HepG2 (cell line): ENCODE measurements around the gene TACC2. TPM values are rescaled to one million over a fixed set of nuclear protein-coding genes. Genes with fewer than 3 reads are reported as not detected.
A peak's percentile ranks its signal among the peaks of the same experiment; 100 is the strongest.

Experiments used
- KLF16 ChIP-seq, 2 experiments: sonication (generic) in 1 of 2; formaldehyde crosslinking in 1 of 2; IDR thresholded peaks; 2 replicates each; pipeline versions ENCODE4 v1.6.1 to v1.8.0; 2016 to 2023; ENCODE audit warnings: missing genetic modification reagents in 2 of 2, missing compliant biosample characterization in 1 of 2
- SMAD1 ChIP-seq: sonication (generic); formaldehyde crosslinking; IDR thresholded peaks from 2 replicates; pipeline ENCODE4 v1.4.0; 2020; ENCODE audit warnings: missing genetic modification reagents, low read depth, mild to moderate bottlenecking, borderline replicate concordance
- SNAPC2 ChIP-seq: sonication (generic); formaldehyde crosslinking; IDR thresholded peaks from 2 replicates; pipeline ENCODE4 v1.8.1; 2022; ENCODE audit warnings: mild to moderate bottlenecking, missing genetic modification reagents
- TSC22D2 ChIP-seq: sonication (generic); formaldehyde crosslinking; IDR thresholded peaks from 2 replicates; pipeline ENCODE4 v1.5.1; 2020; ENCODE audit warnings: missing genetic modification reagents, mild to moderate bottlenecking, borderline replicate concordance
- ZFX ChIP-seq: sonication (generic); formaldehyde crosslinking; IDR thresholded peaks from 2 replicates; pipeline ENCODE4 v1.4.0; 2020; ENCODE audit warnings: mild to moderate bottlenecking, low read depth, missing genetic modification reagents, moderate library complexity
- ZFYVE20 ChIP-seq: sonication (generic); formaldehyde crosslinking; IDR thresholded peaks from 2 replicates; pipeline ENCODE4 v1.8.0; 2023; ENCODE audit warnings: low read depth, mild to moderate bottlenecking, moderate library complexity, missing genetic modification reagents, borderline replicate concordance
- ZNF224 ChIP-seq: sonication (generic); formaldehyde crosslinking; IDR thresholded peaks from 2 replicates; pipeline ENCODE4 v1.5.0; 2020; ENCODE audit warnings: mild to moderate bottlenecking, missing genetic modification reagents
- ZNF235 ChIP-seq: sonication (generic); formaldehyde crosslinking; IDR thresholded peaks from 2 replicates; pipeline ENCODE4 v1.8.1; 2023; ENCODE audit warnings: mild to moderate bottlenecking, missing genetic modification reagents, borderline replicate concordance
- ZNF274 ChIP-seq: sonication (generic); formaldehyde crosslinking; IDR thresholded peaks from 2 replicates; pipeline ENCODE4 v1.5.1; 2020; ENCODE audit warnings: mild to moderate bottlenecking, missing genetic modification reagents
- ZNF775 ChIP-seq: sonication (generic); formaldehyde crosslinking; IDR thresholded peaks from 2 replicates; pipeline ENCODE4 v1.4.0; 2020; ENCODE audit warnings: missing genetic modification reagents, mild to moderate bottlenecking, moderate library complexity, borderline replicate concordance
- polyA plus RNA-seq, 8 experiments: library from polyadenylated mRNA; depleted of rRNA in 3 of 8; stranded (reverse) in 7 of 8; unstranded in 1 of 8; fragments of >200 nt; fragmentation: Illumina TruSeq in 4 of 8; extraction: Trizol in 4 of 8; gene quantifications; 2 replicates each; pipeline versions ENCODE4 v1.2.1 to v1.2.3, GENCODE V29; 2011 to 2016; ENCODE audit warnings: low read depth in 4 of 8, missing spikeins in 1 of 8, mixed read lengths in 1 of 8; ENCODE audit not compliant: insufficient read depth in 1 of 8
- total RNA-seq, 5 experiments: library from RNA; depleted of rRNA; stranded (reverse); fragments of >200 nt; fragmentation: Illumina TruSeq; extraction: Trizol; gene quantifications; 2 replicates each; pipeline ENCODE4 v1.2.3, GENCODE V29; 2016; ENCODE audit warnings: low read depth in 1 of 5
- TF ChIP-seq, protein P1 (sequence below): sonication (generic); formaldehyde crosslinking; IDR thresholded peaks from 2 replicates; pipeline ENCODE4 v1.5.0; 2020; ENCODE audit warnings: missing genetic modification reagents
- TF ChIP-seq, protein P2 (sequence below): sonication (generic); formaldehyde crosslinking; IDR thresholded peaks from 2 replicates; pipeline ENCODE4 v1.5.0; 2020; ENCODE audit warnings: mild to moderate bottlenecking, missing genetic modification reagents
- TF ChIP-seq, protein P3 (sequence below): sonication (generic); formaldehyde crosslinking; IDR thresholded peaks from 2 replicates; pipeline ENCODE4 v1.8.1; 2022; ENCODE audit warnings: mild to moderate bottlenecking, missing genetic modification reagents
- TF ChIP-seq, protein P4 (sequence below): sonication (generic); formaldehyde crosslinking; IDR thresholded peaks from 2 replicates; pipeline ENCODE4 v1.8.1; 2023; ENCODE audit warnings: mild to moderate bottlenecking, inconsistent platforms, moderate library complexity, missing genetic modification reagents, borderline replicate concordance

TACC2 gene
- total and polyA plus RNA-seq, 2 of the 13 experiments (the other 11 are each of a cell fraction or from before 2014, with no cell fraction given) = 11.8 to 16.0 TPM

DNA sequence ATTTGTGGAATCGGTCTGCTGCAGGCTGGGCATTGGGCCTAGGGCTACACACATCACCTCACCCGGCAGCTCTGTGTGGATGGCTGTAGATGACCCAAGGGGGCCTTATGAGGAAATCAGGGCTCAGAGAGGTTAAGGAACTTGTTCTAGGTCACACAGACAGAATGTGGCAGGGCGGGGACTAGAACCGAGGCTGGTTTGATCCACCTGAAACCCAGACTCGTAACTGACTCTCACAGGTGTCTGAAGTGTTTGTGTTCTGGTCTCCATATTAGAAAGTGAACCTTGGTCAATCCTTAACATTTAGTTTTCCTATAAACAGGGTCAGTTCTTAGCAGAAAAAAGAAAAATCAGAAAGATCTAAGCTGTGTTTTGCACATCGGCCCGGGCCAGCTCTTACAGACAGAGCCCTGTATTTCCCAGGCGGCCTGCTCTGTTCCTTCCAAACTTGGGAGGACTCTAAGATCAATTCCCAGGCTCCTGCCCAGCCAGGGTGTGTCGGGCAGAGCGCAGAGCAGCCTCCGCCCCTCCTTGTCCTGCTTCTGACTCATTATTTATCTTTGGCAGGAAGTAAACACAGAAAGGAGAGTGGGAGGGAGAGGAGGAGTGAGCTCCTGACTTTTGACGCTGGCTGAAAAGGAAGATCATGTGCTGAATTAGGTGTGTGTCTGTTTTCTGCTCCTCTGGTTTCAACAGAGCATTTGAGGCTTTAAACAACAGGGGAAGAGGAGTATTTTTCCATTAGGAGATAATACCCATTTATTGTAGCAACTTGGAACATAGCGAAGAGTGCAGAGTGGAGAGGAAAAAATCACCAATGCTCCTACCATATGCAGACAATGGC is 74.1 kb downstream of the TACC2 start (continued):
- no peak for TF ChIP-seq TSC22D2 (CRISPR knock-in tag)
- TF ChIP-seq, protein P1, sequence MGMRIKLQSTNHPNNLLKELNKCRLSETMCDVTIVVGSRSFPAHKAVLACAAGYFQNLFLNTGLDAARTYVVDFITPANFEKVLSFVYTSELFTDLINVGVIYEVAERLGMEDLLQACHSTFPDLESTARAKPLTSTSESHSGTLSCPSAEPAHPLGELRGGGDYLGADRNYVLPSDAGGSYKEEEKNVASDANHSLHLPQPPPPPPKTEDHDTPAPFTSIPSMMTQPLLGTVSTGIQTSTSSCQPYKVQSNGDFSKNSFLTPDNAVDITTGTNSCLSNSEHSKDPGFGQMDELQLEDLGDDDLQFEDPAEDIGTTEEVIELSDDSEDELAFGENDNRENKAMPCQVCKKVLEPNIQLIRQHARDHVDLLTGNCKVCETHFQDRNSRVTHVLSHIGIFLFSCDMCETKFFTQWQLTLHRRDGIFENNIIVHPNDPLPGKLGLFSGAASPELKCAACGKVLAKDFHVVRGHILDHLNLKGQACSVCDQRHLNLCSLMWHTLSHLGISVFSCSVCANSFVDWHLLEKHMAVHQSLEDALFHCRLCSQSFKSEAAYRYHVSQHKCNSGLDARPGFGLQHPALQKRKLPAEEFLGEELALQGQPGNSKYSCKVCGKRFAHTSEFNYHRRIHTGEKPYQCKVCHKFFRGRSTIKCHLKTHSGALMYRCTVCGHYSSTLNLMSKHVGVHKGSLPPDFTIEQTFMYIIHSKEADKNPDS (CRISPR knock-in tag) = peak; percentile 86; the same call in 1 of the 2 replicates
- TF ChIP-seq ZNF274 (CRISPR knock-in tag) = no peak
- TF ChIP-seq ZFX (CRISPR knock-in tag) = peak; percentile 59
- no peak for TF ChIP-seq ZNF235 (CRISPR knock-in tag)
- TF ChIP-seq, protein P2, sequence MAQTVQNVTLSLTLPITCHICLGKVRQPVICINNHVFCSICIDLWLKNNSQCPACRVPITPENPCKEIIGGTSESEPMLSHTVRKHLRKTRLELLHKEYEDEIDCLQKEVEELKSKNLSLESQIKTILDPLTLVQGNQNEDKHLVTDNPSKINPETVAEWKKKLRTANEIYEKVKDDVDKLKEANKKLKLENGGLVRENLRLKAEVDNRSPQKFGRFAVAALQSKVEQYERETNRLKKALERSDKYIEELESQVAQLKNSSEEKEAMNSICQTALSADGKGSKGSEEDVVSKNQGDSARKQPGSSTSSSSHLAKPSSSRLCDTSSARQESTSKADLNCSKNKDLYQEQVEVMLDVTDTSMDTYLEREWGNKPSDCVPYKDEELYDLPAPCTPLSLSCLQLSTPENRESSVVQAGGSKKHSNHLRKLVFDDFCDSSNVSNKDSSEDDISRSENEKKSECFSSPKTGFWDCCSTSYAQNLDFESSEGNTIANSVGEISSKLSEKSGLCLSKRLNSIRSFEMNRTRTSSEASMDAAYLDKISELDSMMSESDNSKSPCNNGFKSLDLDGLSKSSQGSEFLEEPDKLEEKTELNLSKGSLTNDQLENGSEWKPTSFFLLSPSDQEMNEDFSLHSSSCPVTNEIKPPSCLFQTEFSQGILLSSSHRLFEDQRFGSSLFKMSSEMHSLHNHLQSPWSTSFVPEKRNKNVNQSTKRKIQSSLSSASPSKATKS (CRISPR knock-in tag) = no peak
- peak in 1 of 2 experiments; percentile 97; a peak in 2 of 4 replicates for TF ChIP-seq KLF16 (CRISPR knock-in tag; IDR thresholded peaks at IDR 0.05)
- no peak for TF ChIP-seq ZFYVE20 (CRISPR knock-in tag)
- no peak for TF ChIP-seq ZNF775 (CRISPR knock-in tag)
- peak; percentile 89; the same call in 1 of the 2 replicates for TF ChIP-seq SNAPC2
- TF ChIP-seq SMAD1 (CRISPR knock-in tag) = no peak
- TF ChIP-seq, protein P3, sequence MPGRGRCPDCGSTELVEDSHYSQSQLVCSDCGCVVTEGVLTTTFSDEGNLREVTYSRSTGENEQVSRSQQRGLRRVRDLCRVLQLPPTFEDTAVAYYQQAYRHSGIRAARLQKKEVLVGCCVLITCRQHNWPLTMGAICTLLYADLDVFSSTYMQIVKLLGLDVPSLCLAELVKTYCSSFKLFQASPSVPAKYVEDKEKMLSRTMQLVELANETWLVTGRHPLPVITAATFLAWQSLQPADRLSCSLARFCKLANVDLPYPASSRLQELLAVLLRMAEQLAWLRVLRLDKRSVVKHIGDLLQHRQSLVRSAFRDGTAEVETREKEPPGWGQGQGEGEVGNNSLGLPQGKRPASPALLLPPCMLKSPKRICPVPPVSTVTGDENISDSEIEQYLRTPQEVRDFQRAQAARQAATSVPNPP (CRISPR knock-in tag) = no peak
- peak; percentile 78; the same call in 1 of the 2 replicates for TF ChIP-seq ZNF224 (CRISPR knock-in tag)
- TF ChIP-seq, protein P4, sequence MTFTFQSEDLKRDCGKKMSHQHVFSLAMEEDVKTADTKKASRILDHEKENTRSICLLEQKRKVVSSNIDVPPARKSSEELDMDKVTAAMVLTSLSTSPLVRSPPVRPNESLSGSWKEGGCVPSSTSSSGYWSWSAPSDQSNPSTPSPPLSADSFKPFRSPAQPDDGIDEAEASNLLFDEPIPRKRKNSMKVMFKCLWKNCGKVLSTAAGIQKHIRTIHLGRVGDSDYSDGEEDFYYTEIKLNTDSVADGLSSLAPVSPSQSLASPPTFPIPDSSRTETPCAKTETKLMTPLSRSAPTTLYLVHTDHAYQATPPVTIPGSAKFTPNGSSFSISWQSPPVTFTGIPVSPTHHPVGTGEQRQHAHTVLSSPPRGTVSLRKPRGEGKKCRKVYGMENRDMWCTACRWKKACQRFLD (CRISPR knock-in tag) = no peak
